ENCODE results near the gene C3orf85.

DNA sequence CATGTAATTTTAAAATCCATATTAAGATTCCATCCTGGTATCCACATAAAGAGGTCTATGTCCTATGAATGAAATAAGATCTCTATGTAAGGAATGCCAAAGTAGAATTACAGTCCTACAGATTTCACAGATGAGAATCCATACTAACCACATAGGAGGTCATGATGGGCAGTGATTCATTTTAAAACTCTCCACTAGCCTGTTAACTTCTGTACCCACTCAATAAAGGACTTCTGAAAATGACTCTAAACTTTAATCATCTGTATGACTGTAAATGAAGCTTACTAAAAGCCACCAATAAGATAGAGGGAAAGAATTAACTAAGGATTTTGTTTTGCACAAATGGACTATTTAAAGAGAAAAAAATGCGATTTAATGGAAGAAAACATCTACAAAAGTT lies 47.3 kb upstream of the C3orf85 start:
- TF ChIP-seq, protein P1, sequence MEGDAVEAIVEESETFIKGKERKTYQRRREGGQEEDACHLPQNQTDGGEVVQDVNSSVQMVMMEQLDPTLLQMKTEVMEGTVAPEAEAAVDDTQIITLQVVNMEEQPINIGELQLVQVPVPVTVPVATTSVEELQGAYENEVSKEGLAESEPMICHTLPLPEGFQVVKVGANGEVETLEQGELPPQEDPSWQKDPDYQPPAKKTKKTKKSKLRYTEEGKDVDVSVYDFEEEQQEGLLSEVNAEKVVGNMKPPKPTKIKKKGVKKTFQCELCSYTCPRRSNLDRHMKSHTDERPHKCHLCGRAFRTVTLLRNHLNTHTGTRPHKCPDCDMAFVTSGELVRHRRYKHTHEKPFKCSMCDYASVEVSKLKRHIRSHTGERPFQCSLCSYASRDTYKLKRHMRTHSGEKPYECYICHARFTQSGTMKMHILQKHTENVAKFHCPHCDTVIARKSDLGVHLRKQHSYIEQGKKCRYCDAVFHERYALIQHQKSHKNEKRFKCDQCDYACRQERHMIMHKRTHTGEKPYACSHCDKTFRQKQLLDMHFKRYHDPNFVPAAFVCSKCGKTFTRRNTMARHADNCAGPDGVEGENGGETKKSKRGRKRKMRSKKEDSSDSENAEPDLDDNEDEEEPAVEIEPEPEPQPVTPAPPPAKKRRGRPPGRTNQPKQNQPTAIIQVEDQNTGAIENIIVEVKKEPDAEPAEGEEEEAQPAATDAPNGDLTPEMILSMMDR (IDR thresholded peaks at IDR 0.05; ENCODE audit: low read length) = no peak
- TF ChIP-seq EZH2 (IDR thresholded peaks at IDR 0.05; ENCODE audit: borderline replicate concordance, low read length) = no peak
